ENCODE data around the gene AMIGO2.

AMIGO2 gene

GRCh38 chr12:47034661-47035060, 45.1 kb downstream of the AMIGO2 start (continued):
- no peak for TF ChIP-seq ZBTB11 (tag by site-specific recombination; conservative IDR thresholded peaks at IDR 0.05; ENCODE audit: low read depth)
- no peak for TF ChIP-seq ATF2 (tag by site-specific recombination; IDR thresholded peaks at IDR 0.05; ENCODE audit: low read depth)
- no peak for TF ChIP-seq ZNF274 (IDR thresholded peaks at IDR 0.05; ENCODE audit: low read length)
- TF ChIP-seq ZNF274 (tag by site-specific recombination; IDR thresholded peaks at IDR 0.05; ENCODE audit: borderline replicate concordance) = no peak
- TF ChIP-seq TCF7L2 (IDR thresholded peaks at IDR 0.05; ENCODE audit: borderline replicate concordance, low read depth, low read length) = no peak

- no peak overlapping the region for H3K27ac ChIP-seq (ENCODE audit: extremely low read depth, low read depth, low read length)
- ChIA-PET POLR2A (interaction anchor here (0.6 to 1.1 kb wide), 2 partner anchors 364 to 870 kb away, joined by 3 read pairs; no protein-coding TSS in a partner anchor), CTCF (interaction anchor here (0.6 to 3.7 kb wide), 19 partner anchors 8 to 804 kb away, joined by 3 to 28 read pairs (median 4); no protein-coding TSS in a partner anchor)
- H3K4me3 ChIP-seq (ENCODE audit: low read depth, low read length) = no peak overlapping the region
- no peak for TF ChIP-seq ZBTB20 (tag by site-specific recombination; IDR thresholded peaks at IDR 0.05)
- TF ChIP-seq ZNF777 (tag by site-specific recombination; IDR thresholded peaks at IDR 0.05; ENCODE audit: borderline replicate concordance) = no peak
- TF ChIP-seq ZNF341 (tag by site-specific recombination; IDR thresholded peaks at IDR 0.05; ENCODE audit: low read depth) = no peak
- no peak for TF ChIP-seq ZNF837 (tag by site-specific recombination; IDR thresholded peaks at IDR 0.05)
- TF ChIP-seq ZNF785 (tag by site-specific recombination; IDR thresholded peaks at IDR 0.05) = no peak
- no peak for TF ChIP-seq GLI4 (tag by site-specific recombination; IDR thresholded peaks at IDR 0.05)
- TF ChIP-seq ZNF677 (tag by site-specific recombination; IDR thresholded peaks at IDR 0.05) = no peak
- no peak for TF ChIP-seq ZNF530 (tag by site-specific recombination; IDR thresholded peaks at IDR 0.05; ENCODE audit: low read depth)
- no peak for TF ChIP-seq ATF2 (tag by site-specific recombination; IDR thresholded peaks at IDR 0.05; ENCODE audit: low read depth)
- no peak for TF ChIP-seq ZNF146 (tag by site-specific recombination; IDR thresholded peaks at IDR 0.05)
- TF ChIP-seq ZNF157 (tag by site-specific recombination; IDR thresholded peaks at IDR 0.05) = no peak
- TF ChIP-seq INSM2 (tag by site-specific recombination; IDR thresholded peaks at IDR 0.05) = no peak
- TF ChIP-seq ZNF513 (tag by site-specific recombination; IDR thresholded peaks at IDR 0.05) = no peak
- no peak for TF ChIP-seq SP7 (tag by site-specific recombination; IDR thresholded peaks at IDR 0.05)
- TF ChIP-seq ZNF426 (tag by site-specific recombination; IDR thresholded peaks at IDR 0.05) = no peak
- no peak for TF ChIP-seq ZNF18 (tag by site-specific recombination; IDR thresholded peaks at IDR 0.05)
- TF ChIP-seq PRDM1 (tag by site-specific recombination; IDR thresholded peaks at IDR 0.05) = no peak
- no peaks in the 10 kb centered on the region for H3K36me3 ChIP-seq (ENCODE audit: control insufficient read depth in 2 of 2, insufficient read depth in 1 of 2, low read length in 2 of 2)
- H3K4me1 ChIP-seq (ENCODE audit: control insufficient read depth, insufficient read depth, low read length) = no peaks in the 10 kb centered on the region
- H3K9me3 ChIP-seq (ENCODE audit: control insufficient read depth, insufficient read depth, low read depth, low read length) = no peaks in the 10 kb centered on the region
These were observed 45.8 kb downstream of the AMIGO2 start for GRCh38 chr12:47033789-47034555.

Measured in HEK293 (cell line).